GM21786 (cell line): ENCODE results near the gene SLC52A1.
"Not testable (repeated sequence)": the region's sequence is repeated elsewhere in the genome, so short reads cannot be mapped to it uniquely, and the experiment has no call there.

Source experiments
- ATAC-seq: cut with Tn5 transposase; IDR thresholded peaks from one replicate; pipeline ENCODE4 v1.9.1; 2021; ENCODE audit not compliant: unreplicated experiment

The SLC52A1 gene

DNA sequence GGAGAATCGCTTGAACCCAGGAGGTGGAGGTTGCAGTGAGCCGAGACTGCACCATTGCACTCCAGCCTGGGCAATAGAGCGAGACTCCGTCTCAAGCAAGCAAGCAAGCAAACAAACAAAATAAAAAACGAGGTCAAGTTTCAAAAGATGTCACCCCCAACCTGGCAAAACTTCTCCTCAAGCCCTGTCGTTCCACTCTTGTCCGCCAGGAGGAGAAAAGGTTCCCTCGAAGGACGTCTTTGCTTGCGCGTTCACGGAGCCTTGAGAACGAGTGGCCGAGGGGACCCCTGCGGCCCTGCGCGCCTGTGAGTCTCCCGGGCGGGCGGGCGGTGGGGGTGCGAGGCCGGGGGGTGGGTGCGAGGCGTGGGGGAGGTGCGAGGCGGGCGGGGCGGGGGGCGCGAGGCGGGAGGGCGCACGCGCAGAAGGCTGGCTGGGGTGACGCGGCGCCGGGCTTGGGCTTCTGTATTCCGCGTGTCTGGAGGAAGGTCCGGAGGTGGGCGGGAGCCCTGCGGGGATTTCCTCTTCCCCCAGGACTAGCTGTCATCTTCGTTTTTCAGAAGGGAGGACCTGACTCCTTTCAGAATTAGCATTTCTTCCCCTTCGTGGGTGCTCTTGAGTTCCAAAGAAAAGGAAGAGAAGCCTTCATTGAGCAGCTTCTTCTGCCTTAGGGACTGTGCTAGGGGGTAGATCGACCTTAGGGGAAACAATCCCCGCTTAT is 3.7 kb downstream of the SLC52A1 start:
- ATAC-seq: no peak

- ATAC-seq: not testable (repeated sequence)
Measured at GRCh38 chr17:5030168-5030567, 5.1 kb downstream of the SLC52A1 start.

DNA sequence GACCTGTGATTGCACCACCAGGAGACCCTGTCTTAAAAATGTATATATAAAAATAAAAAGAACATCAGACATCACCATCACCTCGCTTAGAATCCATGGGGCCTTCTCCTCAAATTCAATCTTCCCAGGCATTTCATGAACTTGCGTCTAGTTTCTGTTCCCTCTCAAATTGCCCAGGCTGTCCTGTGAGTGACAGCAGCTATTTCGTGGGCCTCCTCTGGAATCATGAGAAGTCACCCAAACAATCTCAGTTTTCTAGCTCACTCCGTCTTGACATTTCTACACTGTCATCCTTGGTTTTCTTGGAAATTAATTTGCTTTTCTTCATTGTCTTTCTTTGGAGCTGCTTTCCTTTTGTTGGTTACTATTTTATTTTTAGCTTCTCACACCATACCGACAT is 7.3 kb downstream of the SLC52A1 start:
- no peak for ATAC-seq

DNA sequence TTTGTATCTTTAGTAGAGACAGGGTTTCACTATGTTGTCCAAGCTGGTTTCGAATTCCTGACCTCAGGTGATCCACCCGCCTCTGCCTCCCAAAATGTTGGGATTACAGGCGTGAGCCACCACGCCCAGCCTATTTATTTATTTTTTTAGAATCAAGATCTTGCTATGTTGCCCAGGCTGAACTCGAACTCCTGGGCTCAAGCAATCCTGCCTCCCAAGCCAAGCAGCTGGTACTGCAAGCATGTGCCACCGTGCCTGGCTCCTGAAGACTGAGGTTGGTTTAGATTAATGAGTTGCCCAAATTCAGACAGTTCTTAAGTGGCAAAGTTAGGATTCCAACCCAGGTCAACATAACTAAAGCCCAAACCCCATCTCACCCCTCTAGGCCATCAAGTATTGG is 7.9 kb downstream of the SLC52A1 start:
- no peak for ATAC-seq

- ATAC-seq: no peak
Measured at GRCh38 chr17:5024604-5025003, 10.6 kb downstream of the SLC52A1 start.

GRCh38 chr17:5023588-5024147 is 11.6 kb downstream of the SLC52A1 start:
- no peak for ATAC-seq

DNA sequence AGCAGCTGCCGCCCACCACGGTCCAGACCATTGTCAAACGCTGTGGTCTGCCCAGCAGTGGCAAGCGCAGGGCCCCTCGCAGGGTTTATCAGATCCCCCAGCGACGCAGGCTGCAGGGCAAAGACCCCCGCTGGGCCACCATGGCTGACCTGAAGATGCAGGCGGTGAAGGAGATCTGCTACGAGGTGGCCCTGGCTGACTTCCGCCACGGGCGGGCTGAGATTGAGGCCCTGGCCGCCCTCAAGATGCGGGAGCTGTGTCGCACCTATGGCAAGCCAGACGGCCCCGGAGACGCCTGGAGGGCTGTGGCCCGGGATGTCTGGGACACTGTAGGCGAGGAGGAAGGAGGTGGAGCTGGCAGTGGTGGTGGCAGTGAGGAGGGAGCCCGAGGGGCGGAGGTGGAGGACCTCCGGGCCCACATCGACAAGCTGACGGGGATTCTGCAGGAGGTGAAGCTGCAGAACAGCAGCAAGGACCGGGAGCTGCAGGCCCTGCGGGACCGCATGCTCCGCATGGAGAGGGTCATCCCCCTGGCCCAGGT is 13.0 kb downstream of the SLC52A1 start:
- ATAC-seq: no peak

DNA sequence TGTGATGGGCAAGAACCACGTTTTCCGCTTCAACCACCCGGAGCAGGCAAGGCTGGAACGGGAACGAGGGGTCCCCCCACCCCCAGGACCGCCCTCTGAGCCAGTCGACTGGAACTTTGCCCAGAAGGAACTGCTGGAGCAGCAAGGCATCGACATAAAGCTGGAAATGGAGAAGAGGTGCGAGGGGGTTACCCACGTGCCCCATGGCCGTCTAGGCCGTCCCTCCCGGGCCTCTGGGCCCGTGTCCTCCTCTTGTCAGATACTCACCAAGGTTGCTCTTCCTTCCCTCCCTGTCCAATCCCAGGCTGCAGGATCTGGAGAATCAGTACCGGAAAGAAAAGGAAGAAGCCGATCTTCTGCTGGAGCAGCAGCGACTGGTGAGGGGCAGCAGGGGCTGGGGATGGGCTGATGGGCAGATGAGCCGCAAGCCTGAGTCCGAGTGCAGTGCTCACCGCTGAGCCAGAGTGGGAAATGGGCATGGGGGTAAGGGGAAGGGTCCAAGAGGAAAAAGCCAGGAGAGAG is 14.7 kb downstream of the SLC52A1 start:
- no peak for ATAC-seq

DNA sequence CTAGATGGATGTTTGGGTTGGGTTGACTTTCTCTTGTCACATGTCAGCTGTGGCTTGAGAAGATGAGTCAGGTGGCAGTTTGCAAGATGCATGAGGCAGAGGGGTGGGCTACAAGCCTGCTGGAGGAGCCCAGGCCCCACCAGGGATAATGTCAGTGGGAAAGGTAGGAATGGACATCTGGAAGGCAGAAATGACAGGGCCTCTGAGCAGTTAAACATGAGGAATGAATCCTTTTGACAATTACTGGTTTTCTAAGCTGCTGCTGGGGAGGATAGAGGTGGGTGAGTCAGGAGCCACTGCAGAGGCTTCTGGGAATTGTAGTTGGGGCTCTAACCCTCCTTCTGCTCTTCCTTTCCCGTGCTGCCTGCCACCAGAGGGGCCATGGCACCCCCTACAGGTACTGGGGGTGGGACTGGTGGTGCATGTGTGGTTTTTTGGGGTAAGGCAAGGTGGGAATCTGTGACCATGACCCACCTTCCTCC is 15.7 kb downstream of the SLC52A1 start:
- ATAC-seq: no peak

DNA sequence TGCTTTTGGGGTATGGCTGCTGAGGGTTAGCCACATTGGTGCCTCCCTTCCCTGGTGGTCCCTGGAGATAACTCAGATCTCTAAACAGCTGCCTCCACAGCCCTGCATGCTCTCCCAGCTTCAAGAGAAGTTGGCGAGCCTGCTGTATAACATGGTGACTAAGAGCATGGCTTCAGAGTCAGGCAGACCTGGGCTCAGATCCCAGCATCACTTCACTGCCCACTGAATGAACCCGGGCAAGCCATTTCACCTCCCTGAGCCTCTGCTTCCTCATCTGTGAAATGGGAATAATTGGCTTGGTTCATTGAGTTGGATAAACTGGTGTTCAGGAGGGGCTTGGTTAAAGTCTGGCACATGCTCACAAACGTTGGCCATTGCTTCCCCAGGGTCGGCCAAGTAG is 20.9 kb downstream of the SLC52A1 start:
- no peak for ATAC-seq

GRCh38 chr17:5011928-5012327 is 23.3 kb downstream of the SLC52A1 start:
- no peak for ATAC-seq

DNA sequence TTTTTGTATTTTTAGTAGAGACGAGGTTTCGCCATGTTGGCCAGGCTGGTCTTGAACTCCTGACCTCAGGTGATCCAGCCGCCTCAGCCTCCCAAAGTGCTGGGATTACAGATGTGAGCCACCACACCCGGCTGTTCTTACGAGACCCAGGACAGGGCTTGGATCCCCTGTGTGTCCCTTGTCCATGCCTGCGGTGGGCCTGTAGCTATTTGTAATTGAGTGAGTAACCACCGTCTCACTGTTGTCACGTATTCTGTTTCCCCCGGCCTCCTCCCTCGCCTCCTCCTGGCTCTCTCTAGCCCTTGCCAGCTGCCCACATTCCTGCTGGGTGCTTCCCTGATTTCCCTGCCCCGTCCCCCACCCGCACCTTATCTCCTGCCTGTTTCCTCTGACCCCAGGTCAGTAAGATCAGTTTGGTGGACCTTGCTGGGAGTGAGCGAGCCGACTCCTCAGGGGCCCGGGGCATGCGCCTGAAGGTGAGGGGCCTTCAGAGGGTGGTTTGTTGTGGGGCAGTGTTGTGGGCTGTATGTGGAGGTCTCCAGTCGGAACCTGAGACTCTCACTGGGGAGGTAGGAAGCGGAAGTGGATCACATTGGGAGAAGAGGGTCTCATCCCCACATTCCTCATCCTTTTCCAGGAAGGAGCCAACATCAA is 31.9 kb downstream of the SLC52A1 start:
- no peak for ATAC-seq

- ATAC-seq: no peak
Measured at GRCh38 chr17:5002121-5002788, 33.0 kb downstream of the SLC52A1 start.

GRCh38 chr17:5000237-5000639 is 35.0 kb downstream of the SLC52A1 start:
- no peak for ATAC-seq

- ATAC-seq: no peak
Measured at GRCh38 chr17:4999430-5000093, 35.7 kb downstream of the SLC52A1 start.

DNA sequence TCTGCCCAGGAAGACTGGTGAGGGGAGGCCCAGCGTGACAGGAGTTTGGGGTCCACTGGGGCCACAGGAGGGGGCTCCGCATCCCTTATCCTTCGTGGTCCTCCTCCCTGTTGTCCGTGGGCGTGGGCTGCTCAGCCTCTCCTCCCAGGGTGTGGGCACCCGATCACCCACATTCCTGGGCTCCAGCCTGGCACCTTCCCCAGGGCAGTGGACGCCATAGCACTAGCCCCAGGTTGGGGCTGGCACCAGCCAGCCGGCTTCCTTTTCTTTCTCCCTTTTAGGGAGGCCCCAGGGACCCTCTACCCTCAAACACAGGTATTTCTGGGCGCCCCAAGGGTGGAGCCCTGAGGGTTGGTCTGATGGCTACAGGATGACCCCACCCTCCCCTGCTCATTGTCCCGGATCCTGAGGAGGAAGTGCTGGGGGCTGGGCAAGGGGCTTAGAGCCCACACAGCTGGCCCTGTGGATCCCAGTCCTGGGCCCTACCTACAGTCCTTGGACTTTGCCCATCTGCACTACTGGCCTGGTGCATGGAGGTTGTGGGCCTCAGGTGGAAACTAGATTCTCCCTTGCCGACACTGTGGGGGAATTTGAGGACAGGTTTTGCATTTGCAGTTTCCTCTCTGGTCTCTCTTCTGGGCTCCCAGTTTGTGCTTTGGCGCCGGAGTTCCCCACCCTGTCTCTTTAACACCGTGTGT is 36.3 kb downstream of the SLC52A1 start:
- ATAC-seq: no peak

DNA sequence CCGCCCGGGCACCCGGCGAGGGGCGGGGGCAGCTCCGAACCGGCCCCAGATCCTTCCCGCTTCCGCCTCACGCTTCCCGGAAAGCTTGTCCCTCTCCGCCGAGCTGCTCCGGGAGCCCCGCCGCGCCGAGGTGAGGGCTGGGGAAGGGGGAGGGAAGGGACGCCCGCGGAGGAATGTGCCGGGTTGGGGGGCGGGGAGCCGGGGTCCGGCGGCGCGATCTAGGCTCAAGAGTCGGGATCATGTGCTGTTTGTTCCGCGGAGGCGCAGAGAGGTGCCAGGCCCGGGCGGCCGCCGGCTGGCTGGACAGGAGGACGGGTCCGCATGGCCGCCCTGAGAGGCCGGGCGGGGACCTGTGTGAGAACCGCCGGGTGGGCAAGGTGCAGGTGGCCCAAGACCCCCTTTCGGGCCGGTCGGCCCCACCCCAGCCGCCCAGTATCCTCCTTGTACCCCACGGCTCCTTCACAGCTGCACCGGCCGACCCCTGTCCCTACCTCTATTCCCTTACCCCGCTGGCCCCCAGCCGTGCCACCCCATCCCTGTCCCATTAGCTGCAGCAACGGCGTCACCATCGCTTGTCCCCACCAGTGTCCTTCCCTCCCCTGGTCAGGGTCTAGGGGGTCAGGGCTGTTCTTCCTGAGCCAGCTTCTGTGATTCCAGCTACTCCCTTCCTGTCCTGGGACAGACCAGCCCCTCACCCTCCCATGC is 37.0 kb downstream of the SLC52A1 start:
- no peak for ATAC-seq

GRCh38 chr17:4997302-4998026 is 37.8 kb downstream of the SLC52A1 start, which contains the start of the genes INCA1 and KIF1C:
INCA1 (minus strand) TSS chr17:4997522; CDS start chr17:4994437, 3,085 bp downstream.
KIF1C (plus strand) TSS chr17:4997950; CDS start chr17:5000247, 2,297 bp downstream.
- peak; percentile 82 for ATAC-seq
